PC-3 (cell line): ENCODE data around the gene TSEN54. TPM values are rescaled to one million over a fixed set of nuclear protein-coding genes. Genes with fewer than 3 reads are reported as not detected.

ENCODE experiments used
- ATAC-seq: fragments of 200-7000 bp; cut with Tn5 transposase; 2 replicates; pipeline ENCODE4 v1.9.1; 2020; ENCODE audit warnings: mild to moderate bottlenecking, moderate library complexity
- BruUV-seq: library from RNA; stranded (reverse); fragments of 400-500 nt; replicated peaks from 2 replicates; lab custom pipeline; 2021; lab: Mats Ljungman, UMichigan
- CTCF ChIA-PET: fragments of 300-600 bp; sonication (Branson Sonifier 250); formaldehyde crosslinking; loops from one replicate; lab custom pipeline; 2022; ENCODE audit warnings: antibody characterized with exemption; lab: Charles Lee
- POLR2A ChIA-PET: fragments of 300-600 bp; sonication (Branson Sonifier 250); formaldehyde crosslinking; loops from one replicate; lab custom pipeline; 2022; ENCODE audit warnings: antibody characterized with exemption; ENCODE audit not compliant: unreplicated experiment; lab: Charles Lee
- DNase-seq: peaks from one replicate; pipeline ENCODE4 v3.0.0-alpha.2; 2015
- H2AFZ ChIP-seq: fragments of 300-600 bp; sonication (generic); 2 replicates; pipeline ENCODE4 v1.6.0; 2016; ENCODE audit warnings: antibody characterized with exemption, low read length
- H3F3A ChIP-seq: fragments of 300-600 bp; sonication (generic); one replicate; pipeline ENCODE4 v1.6.0; 2017; ENCODE audit warnings: antibody characterized with exemption, low read length, control low read depth, mild to moderate bottlenecking; ENCODE audit not compliant: unreplicated experiment
- H3K27ac ChIP-seq: fragments of 300-600 bp; sonication (generic); 2 replicates; pipeline ENCODE4 v1.5.1; 2016; ENCODE audit warnings: mild to moderate bottlenecking, low read length
- H3K27me3 ChIP-seq: fragments of 300-600 bp; sonication (generic); 2 replicates; pipeline ENCODE4 v1.6.1; 2016; ENCODE audit warnings: low read length, mixed read lengths
- H3K36me3 ChIP-seq: fragments of 300-600 bp; sonication (generic); 2 replicates; pipeline ENCODE4 v1.6.1; 2016; ENCODE audit warnings: low read depth, mixed run types, low read length, mixed read lengths
- H3K4me1 ChIP-seq: fragments of 300-600 bp; sonication (generic); 2 replicates; pipeline ENCODE4 v1.5.1; 2016; ENCODE audit warnings: low read length; ENCODE audit not compliant: insufficient read depth
- H3K4me2 ChIP-seq: fragments of 300-600 bp; sonication (generic); 2 replicates; pipeline ENCODE4 v1.6.0; 2016; ENCODE audit warnings: low read length
- H3K4me3 ChIP-seq: fragments of 300-600 bp; sonication (generic); 2 replicates; pipeline ENCODE4 v1.5.1; 2016; ENCODE audit warnings: mild to moderate bottlenecking, low read length, mixed read lengths
- H3K79me2 ChIP-seq: fragments of 300-600 bp; sonication (generic); 2 replicates; pipeline ENCODE4 v1.6.1; 2017; ENCODE audit warnings: low read length, mixed read lengths
- H3K9ac ChIP-seq: fragments of 300-600 bp; sonication (generic); 2 replicates; pipeline ENCODE4 v1.6.0; 2016; ENCODE audit warnings: mild to moderate bottlenecking, low read length
- H3K9me2 ChIP-seq: fragments of 300-600 bp; sonication (generic); replicated peaks from 2 replicates; pipeline ENCODE4 v1.6.1; 2016; ENCODE audit warnings: mixed run types, low read length, mixed read lengths
- H3K9me3 ChIP-seq: fragments of 300-600 bp; sonication (generic); 2 replicates; pipeline ENCODE4 v1.6.1; 2016; ENCODE audit warnings: low read length, mixed read lengths
- H4K20me1 ChIP-seq: fragments of 300-600 bp; sonication (generic); 2 replicates; pipeline ENCODE4 v1.6.1; 2016; ENCODE audit warnings: low read length, mixed read lengths
- CTCF ChIP-seq: fragments of 300-600 bp; sonication (generic); conservative IDR thresholded peaks from 2 replicates; pipeline ENCODE4 v1.5.1; 2017; ENCODE audit warnings: antibody characterized with exemption, low read depth, mild to moderate bottlenecking, low read length
- EZH2 ChIP-seq: fragments of 300-600 bp; sonication (generic); IDR thresholded peaks from one replicate; pipeline ENCODE4 v1.6.1; 2017; ENCODE audit warnings: antibody characterized with exemption, mild to moderate bottlenecking, low read length; ENCODE audit not compliant: unreplicated experiment
- EZH2phosphoT487 ChIP-seq: fragments of 300-600 bp; sonication (generic); IDR thresholded peaks from 2 replicates; pipeline ENCODE4 v1.6.1; 2018; ENCODE audit warnings: mild to moderate bottlenecking, antibody characterized with exemption, low read length, borderline replicate concordance
- intact Hi-C: fragments of 100-400 bp; cut with micrococcal nuclease; formaldehyde crosslinking; loops from 2 replicates; pipeline ENCODE4 v1.9.0; 2023
- total RNA-seq: library from RNA; depleted of rRNA; stranded (reverse); fragments of >200 nt; gene quantifications from 2 replicates; pipeline ENCODE4 v1.2.3, GENCODE V29; 2014

TSEN54 gene
- total RNA-seq, 1 experiment from 2014 or later: 61.6 TPM

DNA sequence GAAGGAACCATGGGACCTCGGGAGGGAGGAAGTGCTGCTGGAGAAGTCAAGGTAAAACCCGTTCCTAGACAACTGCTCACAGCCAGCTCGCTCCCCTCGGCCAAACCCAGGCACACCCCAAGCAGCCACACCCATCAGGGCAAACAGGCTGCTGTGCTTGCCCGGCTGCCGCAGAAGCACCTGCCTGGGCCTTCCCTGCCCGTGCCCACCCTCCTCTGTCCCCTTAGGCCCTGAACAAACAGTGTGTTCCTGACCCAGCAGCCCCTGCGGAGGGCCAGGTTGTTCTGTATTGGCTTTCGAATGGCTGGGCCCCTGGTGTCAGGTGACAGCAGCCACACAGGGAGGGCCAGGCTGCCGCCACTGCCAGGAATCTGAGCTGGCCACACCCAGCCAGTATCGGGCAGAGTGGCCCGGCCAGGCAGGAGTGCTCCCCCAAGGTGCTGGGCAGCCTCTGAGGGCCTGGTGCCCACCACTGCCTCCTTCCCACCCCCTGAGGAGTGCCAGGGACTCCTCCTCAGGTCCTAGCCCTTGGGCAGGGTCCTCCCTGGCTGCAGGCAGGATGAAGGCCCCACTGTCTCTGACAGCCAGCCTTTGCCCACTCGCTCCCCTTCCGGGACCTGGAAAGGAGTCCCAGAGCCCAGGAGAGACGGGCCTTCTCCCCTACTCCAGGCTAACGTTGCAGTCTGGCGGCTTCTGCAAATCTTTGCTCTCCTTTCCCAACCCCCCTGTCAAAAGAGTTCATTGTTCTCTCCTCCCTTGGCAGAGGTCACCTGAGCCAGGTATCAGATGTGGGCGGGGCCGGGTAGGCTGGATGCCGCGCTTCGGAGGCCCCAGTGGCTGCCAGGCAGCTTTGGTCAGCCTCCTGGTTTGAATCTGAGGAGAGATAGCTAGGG is 33.2 kb downstream of the TSEN54 start:
- TF ChIP-seq EZH2phosphoT487 (no peak), CTCF (no peak), EZH2 (no peak)
- no peaks in the 10 kb centered on the region for H3K9me2 ChIP-seq
- intact Hi-C loops: loop anchor here (2.0 kb wide), 1 partner anchor 25 kb away; the partner anchor contains the start of gene LLGL2
- H3K4me3 ChIP-seq: peak overlapping the region; percentile 57
- no peaks in the 10 kb centered on the region for H3F3A ChIP-seq
- H3K79me2 ChIP-seq: peaks cover 4% of the 10 kb centered on the region
- H3K36me3 ChIP-seq: no peaks in the 10 kb centered on the region
- POLR2A ChIA-PET: interaction anchor here (0.5 to 1.0 kb wide), 2 partner anchors 18 to 134 kb away, joined by 3 read pairs; no protein-coding TSS in a partner anchor
- peak overlapping the region; percentile 91 for H3K9ac ChIP-seq
- peak overlapping the region; percentile 63 for H2AFZ ChIP-seq
- CTCF ChIA-PET: interaction anchor here (0.5 to 2.9 kb wide), 5 partner anchors 24 to 123 kb away, joined by 3 to 18 read pairs (median 4); partner anchors contain the start of genes LLGL2 and TSEN54
- no peaks in the 10 kb centered on the region for H3K27me3 ChIP-seq
- H3K4me1 ChIP-seq: peaks cover 30% of the 10 kb centered on the region
- H3K27ac ChIP-seq: peak overlapping the region; percentile 98
- peak; percentile 94 for ATAC-seq
- BruUV-seq: TSS peak; percentile 88
- peak overlapping the region; percentile 89 for H3K4me2 ChIP-seq
- H4K20me1 ChIP-seq: no peaks in the 10 kb centered on the region
- no peaks in the 10 kb centered on the region for H3K9me3 ChIP-seq
- peak; percentile 96 for DNase-seq

DNA sequence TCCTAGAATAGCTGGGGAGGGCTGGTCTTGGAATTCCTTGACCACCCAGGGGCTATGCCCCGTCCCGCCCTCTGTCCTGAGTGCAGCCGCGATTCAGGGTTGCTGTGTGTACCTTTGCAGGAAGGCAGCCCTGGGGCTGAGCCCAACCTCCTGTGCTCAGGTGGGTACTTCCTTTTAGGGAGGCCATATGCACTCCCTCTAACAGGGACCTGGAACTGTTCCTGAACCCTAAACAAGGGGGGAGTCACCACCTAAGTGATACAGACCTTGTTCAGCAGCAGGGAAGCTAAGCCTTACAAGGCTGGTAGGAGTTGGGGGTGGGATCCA is 33.8 kb downstream of the TSEN54 start:
- TF ChIP-seq EZH2phosphoT487 (no peak), CTCF (no peak), EZH2 (no peak)
- Histone ChIP-seq H4K20me1 (no peaks in the 10 kb centered on the region), H3K36me3 (no peaks in the 10 kb centered on the region), H3K27me3 (no peaks in the 10 kb centered on the region), H3K4me1 (peaks cover 30% of the 10 kb centered on the region), H3K4me2 (peak overlapping the region; percentile 89), H3F3A (no peaks in the 10 kb centered on the region), H3K79me2 (peaks cover 4% of the 10 kb centered on the region), H3K9me2 (no peaks in the 10 kb centered on the region), H3K9me3 (no peaks in the 10 kb centered on the region), H2AFZ (peak overlapping the region; percentile 63), H3K27ac (peak overlapping the region; percentile 98), H3K9ac (peak overlapping the region; percentile 91), H3K4me3 (peak overlapping the region; percentile 57; the same call in 1 of the 2 replicates)
- intact Hi-C loops: no loop called here
- POLR2A ChIA-PET: interaction anchor here (1.0 kb wide), 1 partner anchor 134 kb away, joined by 3 read pairs; no protein-coding TSS in a partner anchor
- DNase-seq: no peak
- CTCF ChIA-PET: interaction anchor here (0.6 to 2.9 kb wide), 2 partner anchors 25 to 33 kb away, joined by 5 to 18 read pairs; partner anchors contain the start of genes LLGL2 and TSEN54
- no peak for ATAC-seq
- no TSS peak for BruUV-seq
